Osteoblast (primary cell): ENCODE results near the gene MAPK10. TPM values are rescaled to one million over a fixed set of nuclear protein-coding genes. Genes with fewer than 3 reads are reported as not detected.

Experiments used
- DNase-seq: peaks from one replicate; pipeline ENCODE4 v3.0.0; 2011; ENCODE audit warnings: low spot score, mixed read lengths; ENCODE audit not compliant: insufficient read length; ENCODE audit errors: missing footprints
- H2AFZ ChIP-seq: 2 replicates; pipeline ENCODE4 v1.6.0; 2011; ENCODE audit warnings: mild to moderate bottlenecking, low read length
- H3K27ac ChIP-seq: 2 replicates; pipeline ENCODE4 v1.5.1; 2011; ENCODE audit warnings: mild to moderate bottlenecking, low read depth, low read length, moderate library complexity
- H3K27me3 ChIP-seq: 2 replicates; pipeline ENCODE4 v1.6.0; 2012; ENCODE audit warnings: mild to moderate bottlenecking, control low read depth, inconsistent platforms, low read length, moderate library complexity; ENCODE audit not compliant: insufficient read depth
- H3K36me3 ChIP-seq: 2 replicates; pipeline ENCODE4 v1.5.1; 2011; ENCODE audit warnings: mild to moderate bottlenecking, low read length, control low read depth, moderate library complexity; ENCODE audit not compliant: insufficient read depth
- H3K4me1 ChIP-seq: 2 replicates; pipeline ENCODE4 v1.5.1; 2011; ENCODE audit warnings: mild to moderate bottlenecking, low read length, control low read depth, moderate library complexity; ENCODE audit not compliant: insufficient read depth
- H3K4me2 ChIP-seq: 2 replicates; pipeline ENCODE4 v1.6.0; 2011; ENCODE audit warnings: mild to moderate bottlenecking, low read length; ENCODE audit not compliant: insufficient read depth
- H3K4me3 ChIP-seq: fragments of 200-600 bp; sonication (generic); 3 replicates; pipeline ENCODE4 v1.5.1; 2012; ENCODE audit warnings: mild to moderate bottlenecking, low read length, inconsistent platforms; ENCODE audit not compliant: insufficient read depth
- H3K79me2 ChIP-seq: 2 replicates; pipeline ENCODE4 v1.6.0; 2012; ENCODE audit warnings: mild to moderate bottlenecking, low read length, control low read depth, inconsistent platforms; ENCODE audit not compliant: insufficient read depth
- H3K9me3 ChIP-seq: 2 replicates; pipeline ENCODE4 v1.5.1; 2011; ENCODE audit warnings: low read depth, low read length, control low read depth
- H4K20me1 ChIP-seq: 2 replicates; pipeline ENCODE4 v1.6.0; 2012; ENCODE audit warnings: mild to moderate bottlenecking, low read length, control low read depth; ENCODE audit not compliant: insufficient read depth
- total RNA-seq: library from RNA; depleted of rRNA; stranded (reverse); fragments of >200 nt; gene quantifications from 2 replicates; pipeline ENCODE4 v1.2.3, GENCODE V29; 2012
- TF ChIP-seq, protein P1 (sequence below): IDR thresholded peaks from 2 replicates; pipeline ENCODE4 v1.5.1; 2011; ENCODE audit warnings: mild to moderate bottlenecking, low read depth, low read length, moderate library complexity; ENCODE audit errors: extremely low read depth

Gene MAPK10
- total RNA-seq, 1 donor: 13.0 TPM

DNA sequence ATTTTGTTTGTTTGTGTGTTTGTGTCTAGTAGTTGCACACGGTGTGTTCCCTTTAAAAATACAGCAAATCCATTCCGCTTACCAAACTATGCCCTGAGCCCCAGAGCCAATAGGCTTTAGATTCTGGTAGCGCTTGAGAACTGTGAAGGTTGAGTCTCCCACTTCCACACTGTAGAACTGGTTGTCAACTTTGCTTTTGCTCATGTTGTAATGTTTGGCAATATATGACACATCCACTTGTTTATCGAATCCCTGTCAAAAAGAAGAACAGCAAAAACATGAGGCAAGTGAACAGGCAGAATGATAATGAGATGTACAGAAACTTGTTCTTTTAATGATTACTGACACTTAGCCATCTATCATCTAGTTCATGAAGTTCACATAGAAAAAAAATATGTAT lies 200.6 kb downstream of the MAPK10 start:
- Histone ChIP-seq H3K79me2 (no peaks in the 10 kb centered on the region), H3K27me3 (no peaks in the 10 kb centered on the region), H4K20me1 (no peaks in the 10 kb centered on the region), H3K4me3 (no peak overlapping the region), H3K4me1 (no peaks in the 10 kb centered on the region), H3K27ac (no peak overlapping the region), H3K36me3 (no peaks in the 10 kb centered on the region), H3K9me3 (no peaks in the 10 kb centered on the region), H2AFZ (no peak overlapping the region), H3K4me2 (no peak overlapping the region)
- TF ChIP-seq, protein P1, sequence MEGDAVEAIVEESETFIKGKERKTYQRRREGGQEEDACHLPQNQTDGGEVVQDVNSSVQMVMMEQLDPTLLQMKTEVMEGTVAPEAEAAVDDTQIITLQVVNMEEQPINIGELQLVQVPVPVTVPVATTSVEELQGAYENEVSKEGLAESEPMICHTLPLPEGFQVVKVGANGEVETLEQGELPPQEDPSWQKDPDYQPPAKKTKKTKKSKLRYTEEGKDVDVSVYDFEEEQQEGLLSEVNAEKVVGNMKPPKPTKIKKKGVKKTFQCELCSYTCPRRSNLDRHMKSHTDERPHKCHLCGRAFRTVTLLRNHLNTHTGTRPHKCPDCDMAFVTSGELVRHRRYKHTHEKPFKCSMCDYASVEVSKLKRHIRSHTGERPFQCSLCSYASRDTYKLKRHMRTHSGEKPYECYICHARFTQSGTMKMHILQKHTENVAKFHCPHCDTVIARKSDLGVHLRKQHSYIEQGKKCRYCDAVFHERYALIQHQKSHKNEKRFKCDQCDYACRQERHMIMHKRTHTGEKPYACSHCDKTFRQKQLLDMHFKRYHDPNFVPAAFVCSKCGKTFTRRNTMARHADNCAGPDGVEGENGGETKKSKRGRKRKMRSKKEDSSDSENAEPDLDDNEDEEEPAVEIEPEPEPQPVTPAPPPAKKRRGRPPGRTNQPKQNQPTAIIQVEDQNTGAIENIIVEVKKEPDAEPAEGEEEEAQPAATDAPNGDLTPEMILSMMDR: no peak
- no peak for DNase-seq

DNA sequence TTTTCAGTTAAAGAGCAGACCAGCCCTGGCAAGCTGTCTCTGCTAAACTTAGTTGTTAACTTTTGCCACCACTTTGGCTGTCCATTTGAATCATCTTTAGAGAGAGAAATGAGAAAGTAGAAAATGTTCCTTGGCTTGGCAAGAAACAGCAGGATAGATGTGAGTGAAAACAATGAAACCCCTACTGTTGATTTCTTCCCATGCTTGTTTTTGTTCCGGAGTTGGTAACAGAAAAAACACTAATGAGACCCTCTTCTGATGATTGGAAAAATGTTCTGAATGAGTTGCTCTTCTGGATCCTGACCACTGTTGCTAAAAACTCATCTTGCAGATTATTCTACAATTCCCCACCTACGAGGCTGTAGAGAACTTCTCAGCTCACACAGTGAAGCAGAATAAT lies 203.3 kb downstream of the MAPK10 start:
- H3K79me2 ChIP-seq: no peaks in the 10 kb centered on the region
- no peaks in the 10 kb centered on the region for H4K20me1 ChIP-seq
- H3K4me3 ChIP-seq: no peak overlapping the region
- H3K9me3 ChIP-seq: no peaks in the 10 kb centered on the region
- H2AFZ ChIP-seq: no peak overlapping the region
- no peak for DNase-seq
- H3K4me2 ChIP-seq: no peak overlapping the region
- no peaks in the 10 kb centered on the region for H3K36me3 ChIP-seq
- TF ChIP-seq, protein P1: no peak
- no peaks in the 10 kb centered on the region for H3K27me3 ChIP-seq
- no peak overlapping the region for H3K27ac ChIP-seq
- H3K4me1 ChIP-seq: no peaks in the 10 kb centered on the region

DNA sequence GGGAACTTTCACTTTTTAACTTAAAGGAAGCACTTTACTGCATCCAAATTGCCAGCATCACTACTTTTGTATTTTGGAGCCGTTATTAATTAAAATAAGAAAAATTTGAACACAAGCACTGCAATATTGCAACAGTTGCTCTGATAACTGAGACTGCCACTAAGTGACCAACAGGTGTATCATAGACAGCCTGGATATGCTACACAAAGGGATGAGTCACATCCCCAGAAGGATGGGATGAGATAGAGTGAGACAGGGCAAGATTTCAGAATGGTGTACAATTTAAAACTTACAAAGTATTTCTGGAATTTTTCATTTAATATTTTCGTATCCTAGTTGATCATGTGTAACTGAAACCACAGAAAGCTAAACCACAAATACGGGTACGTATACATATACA lies 204.1 kb downstream of the MAPK10 start:
- no peaks in the 10 kb centered on the region for H3K79me2 ChIP-seq
- H3K4me1 ChIP-seq: no peaks in the 10 kb centered on the region
- H3K36me3 ChIP-seq: no peaks in the 10 kb centered on the region
- no peak overlapping the region for H3K4me3 ChIP-seq
- no peaks in the 10 kb centered on the region for H3K27me3 ChIP-seq
- H3K27ac ChIP-seq: no peak overlapping the region
- H3K9me3 ChIP-seq: no peaks in the 10 kb centered on the region
- no peak for DNase-seq
- TF ChIP-seq, protein P1: no peak
- H3K4me2 ChIP-seq: no peak overlapping the region
- no peaks in the 10 kb centered on the region for H4K20me1 ChIP-seq
- H2AFZ ChIP-seq: no peak overlapping the region

DNA sequence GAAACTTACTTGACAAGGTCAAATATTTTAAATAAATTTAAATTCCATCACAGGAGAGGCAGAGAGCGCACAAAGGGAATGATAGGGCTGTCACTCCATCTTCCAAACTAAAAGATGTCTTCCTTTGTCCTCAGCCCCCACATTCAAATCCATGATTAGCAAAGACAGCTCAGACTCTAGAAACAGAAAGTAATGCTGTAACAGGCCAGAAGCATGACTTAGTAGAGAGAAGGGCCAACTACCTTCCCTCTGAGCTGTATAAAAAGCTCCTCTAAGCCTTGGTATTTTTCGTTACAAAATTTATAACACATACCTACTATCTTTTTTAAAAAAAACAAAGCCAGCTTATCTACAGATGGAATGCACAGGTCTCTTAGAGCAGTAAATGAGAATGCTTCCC lies 207.4 kb downstream of the MAPK10 start:
- no peaks in the 10 kb centered on the region for H4K20me1 ChIP-seq
- no peaks in the 10 kb centered on the region for H3K79me2 ChIP-seq
- H3K4me2 ChIP-seq: peak overlapping the region; percentile 21
- no peak for DNase-seq
- peak overlapping the region; percentile 18 for H2AFZ ChIP-seq
- no peaks in the 10 kb centered on the region for H3K36me3 ChIP-seq
- no peak overlapping the region for H3K4me3 ChIP-seq
- no peak overlapping the region for H3K27ac ChIP-seq
- TF ChIP-seq, protein P1: no peak
- H3K27me3 ChIP-seq: no peaks in the 10 kb centered on the region
- H3K9me3 ChIP-seq: no peaks in the 10 kb centered on the region
- H3K4me1 ChIP-seq: no peaks in the 10 kb centered on the region
